H1 (cell line): Measurements from ENCODE around the gene FASLG.

Source experiments
- KDM1A ChIP-seq: fragments of 200-600, 300-600 bp; sonication (generic); IDR thresholded peaks from 2 replicates; pipeline ENCODE4 v1.7.1; 2016; ENCODE audit warnings: mild to moderate bottlenecking, low read length, borderline replicate concordance
- MAX ChIP-seq: IDR thresholded peaks from 2 replicates; pipeline ENCODE4 v1.6.1; 2012; ENCODE audit warnings: inconsistent platforms
- TF ChIP-seq, protein P1 (sequence below), 3 experiments: IDR thresholded peaks; 1 replicate in 2 of 3; 2 replicates in 1 of 3; pipeline versions ENCODE4 v1.5.1 to v1.6.1; 2011; ENCODE audit warnings: low read length in 3 of 3, mild to moderate bottlenecking in 3 of 3, inconsistent platforms in 2 of 3, low read depth in 1 of 3, moderate library complexity in 1 of 3; ENCODE audit not compliant: insufficient read depth in 1 of 3; ENCODE audit errors: control extremely low read depth in 1 of 3

DNA sequence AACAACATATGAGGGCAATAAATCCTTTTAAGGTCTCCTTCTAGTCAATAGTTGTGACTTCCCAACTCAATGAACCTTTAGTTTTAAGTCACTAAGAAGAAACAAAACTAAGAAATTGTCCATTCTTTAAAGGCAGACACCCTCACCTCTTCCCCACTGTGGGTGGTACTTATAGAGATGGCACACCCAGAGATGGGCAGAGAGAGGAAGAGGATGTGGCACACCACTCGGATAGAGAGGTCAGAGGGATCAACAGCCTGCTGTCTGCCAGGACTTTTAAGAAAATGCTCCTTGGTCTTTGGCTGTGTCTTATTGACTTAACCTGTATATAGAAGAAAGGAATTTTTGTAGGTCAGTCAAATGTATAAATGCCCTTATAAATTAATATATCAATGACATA, 45.1 kb downstream of the FASLG start:
- TF ChIP-seq KDM1A (no peak), MAX (no peak)
- TF ChIP-seq, protein P1, sequence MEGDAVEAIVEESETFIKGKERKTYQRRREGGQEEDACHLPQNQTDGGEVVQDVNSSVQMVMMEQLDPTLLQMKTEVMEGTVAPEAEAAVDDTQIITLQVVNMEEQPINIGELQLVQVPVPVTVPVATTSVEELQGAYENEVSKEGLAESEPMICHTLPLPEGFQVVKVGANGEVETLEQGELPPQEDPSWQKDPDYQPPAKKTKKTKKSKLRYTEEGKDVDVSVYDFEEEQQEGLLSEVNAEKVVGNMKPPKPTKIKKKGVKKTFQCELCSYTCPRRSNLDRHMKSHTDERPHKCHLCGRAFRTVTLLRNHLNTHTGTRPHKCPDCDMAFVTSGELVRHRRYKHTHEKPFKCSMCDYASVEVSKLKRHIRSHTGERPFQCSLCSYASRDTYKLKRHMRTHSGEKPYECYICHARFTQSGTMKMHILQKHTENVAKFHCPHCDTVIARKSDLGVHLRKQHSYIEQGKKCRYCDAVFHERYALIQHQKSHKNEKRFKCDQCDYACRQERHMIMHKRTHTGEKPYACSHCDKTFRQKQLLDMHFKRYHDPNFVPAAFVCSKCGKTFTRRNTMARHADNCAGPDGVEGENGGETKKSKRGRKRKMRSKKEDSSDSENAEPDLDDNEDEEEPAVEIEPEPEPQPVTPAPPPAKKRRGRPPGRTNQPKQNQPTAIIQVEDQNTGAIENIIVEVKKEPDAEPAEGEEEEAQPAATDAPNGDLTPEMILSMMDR (IDR thresholded peaks at IDR 0.05; ENCODE audit: control extremely low read depth in 1 of 3, insufficient read depth in 1 of 3, low read depth in 1 of 3, low read length in 3 of 3) = no peak
